ENCODE results near the gene FOXP1. TPM values are rescaled to one million over a fixed set of nuclear protein-coding genes. Genes with fewer than 3 reads are reported as not detected.

FOXP1 gene
- total and polyA plus RNA-seq, 8 donors = 95.1 to 143 (median 123) TPM

GRCh38 chr3:71384388-71384787 lies 199.1 kb downstream of the FOXP1 start:
- no peak overlapping the region for H3K27ac ChIP-seq
- H3K36me3 ChIP-seq = no peaks in the 10 kb centered on the region
- H3K27me3 ChIP-seq = no peaks in the 10 kb centered on the region
- ATAC-seq (no peak), DNase-seq (no peak)
- intact Hi-C loops (cut with DNase I) = no loop called here
- no peak for TF ChIP-seq CTCF (IDR thresholded peaks at IDR 0.05)
- H3K9me3 ChIP-seq = no peaks in the 10 kb centered on the region
- H3K4me3 ChIP-seq = no peak overlapping the region
- H3K4me1 ChIP-seq = peaks cover 8 to 22% of the 10 kb centered on the region in 2 donors

- Histone ChIP-seq H3K36me3 (no peaks in the 10 kb centered on the region), H3K4me3 (no peak overlapping the region), H3K9me3 (no peaks in the 10 kb centered on the region), H3K27me3 (no peaks in the 10 kb centered on the region), H3K27ac (no peak overlapping the region), H3K4me1 (peaks cover 6 to 9% of the 10 kb centered on the region in 2 donors)
- intact Hi-C loops (cut with DNase I) = no loop called here
- DNase-seq = no peak
- no peak for ATAC-seq
- TF ChIP-seq CTCF (IDR thresholded peaks at IDR 0.05) = no peak
Observed at GRCh38 chr3:71380096-71380495, 203.4 kb downstream of the FOXP1 start.

GRCh38 chr3:71378509-71378908 lies 205.0 kb downstream of the FOXP1 start:
- no peak for TF ChIP-seq CTCF (IDR thresholded peaks at IDR 0.05)
- Histone ChIP-seq H3K27me3 (no peaks in the 10 kb centered on the region), H3K36me3 (no peaks in the 10 kb centered on the region), H3K27ac (no peak overlapping the region), H3K4me3 (no peak overlapping the region), H3K4me1 (no peaks in the 10 kb centered on the region), H3K9me3 (no peaks in the 10 kb centered on the region)
- ATAC-seq = no peak
- no peak for DNase-seq
- intact Hi-C loops (cut with DNase I) = no loop called here

- intact Hi-C loops (cut with DNase I) = no loop called here
- Histone ChIP-seq H3K27ac (no peak overlapping the region), H3K4me1 (no peaks in the 10 kb centered on the region), H3K27me3 (no peaks in the 10 kb centered on the region), H3K4me3 (no peak overlapping the region), H3K9me3 (no peaks in the 10 kb centered on the region), H3K36me3 (no peaks in the 10 kb centered on the region)
- no peak for ATAC-seq
- TF ChIP-seq CTCF (IDR thresholded peaks at IDR 0.05) = no peak
- DNase-seq = no peak
Observed at GRCh38 chr3:71376911-71377310, 206.6 kb downstream of the FOXP1 start.

- TF ChIP-seq CTCF (IDR thresholded peaks at IDR 0.05) = no peak
- ATAC-seq (no peak), DNase-seq (no peak)
- H3K27ac ChIP-seq = no peak overlapping the region
- intact Hi-C loops (cut with DNase I) = no loop called here
- H3K9me3 ChIP-seq = no peaks in the 10 kb centered on the region
- no peaks in the 10 kb centered on the region for H3K36me3 ChIP-seq
- no peaks in the 10 kb centered on the region for H3K27me3 ChIP-seq
- H3K4me3 ChIP-seq = no peak overlapping the region
- no peaks in the 10 kb centered on the region for H3K4me1 ChIP-seq
Observed at GRCh38 chr3:71376503-71376902, 207.0 kb downstream of the FOXP1 start.
